ENCODE measurements around the gene MYT1. TPM values are rescaled to one million over a fixed set of nuclear protein-coding genes. Genes with fewer than 3 reads are reported as not detected.
A peak's percentile ranks its signal among the peaks of the same experiment; 100 is the strongest.

The MYT1 gene
- total and polyA plus RNA-seq, 2 of the 13 experiments (the other 11 are each of a cell fraction or from before 2014, with no cell fraction given): 0.58 to 2.5 TPM

DNA sequence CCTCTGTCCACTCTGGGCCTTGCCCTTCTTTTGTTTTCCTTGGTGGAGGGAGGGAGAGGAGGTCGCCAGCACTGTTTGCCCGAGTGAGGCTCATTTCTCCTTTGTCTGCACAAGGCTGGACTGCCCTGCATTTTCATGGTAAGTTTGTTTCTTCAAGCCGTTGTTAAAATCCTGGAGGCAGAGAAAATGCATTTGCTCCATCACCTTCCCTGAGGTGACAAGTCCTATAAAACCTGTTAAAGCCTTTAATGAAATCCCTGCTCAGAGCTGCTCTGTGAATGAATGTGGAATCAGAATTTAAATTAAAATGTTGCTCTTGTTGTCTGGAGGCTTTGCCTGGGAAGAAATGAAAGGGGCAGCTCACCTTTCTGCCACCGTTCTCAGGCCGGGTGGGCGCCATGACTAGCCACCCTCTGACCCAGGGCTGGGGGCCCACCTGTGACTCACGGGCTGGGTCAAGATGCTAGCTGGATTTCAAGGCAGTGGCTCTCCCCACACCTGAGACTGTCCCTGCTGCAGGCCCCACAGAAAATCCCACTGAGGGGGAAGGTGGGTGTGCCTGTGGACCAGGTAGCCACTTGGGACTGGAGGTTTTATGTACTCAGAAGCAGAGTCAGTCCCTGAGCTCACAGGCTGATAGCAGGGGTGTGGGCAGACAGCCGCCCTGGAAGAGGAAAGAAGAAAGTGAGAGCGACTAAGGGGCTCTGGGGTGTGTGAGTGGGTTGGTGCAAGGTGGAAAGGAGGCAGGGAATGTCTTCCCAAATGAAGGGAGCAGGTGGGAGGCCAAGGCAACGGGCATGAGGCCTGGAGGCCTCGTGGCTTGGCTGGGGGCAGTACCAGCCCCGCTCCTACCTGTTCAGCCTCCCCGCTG is 24.0 kb upstream of the MYT1 start:
- Histone ChIP-seq H3K4me1 (ENCODE audit: insufficient read depth, low read length) (no peaks in the 10 kb centered on the region), H3K27ac (ENCODE audit: extremely low read length, insufficient read depth, low read length) (no peak overlapping the region), H3K9me3 (ENCODE audit: low read length) (peaks cover 17% of the 10 kb centered on the region), H3K79me2 (ENCODE audit: insufficient read depth, low read length) (no peaks in the 10 kb centered on the region), H3K4me3 (replicated peaks in 1 of 3; ENCODE audit: insufficient read depth in 1 of 3, low read depth in 2 of 3, low read length in 3 of 3) (no peak overlapping the region), H3K9ac (ENCODE audit: insufficient read depth, low read depth, low read length) (no peak overlapping the region), H3K36me3 (replicated peaks in 1 of 2; ENCODE audit: control insufficient read depth in 1 of 2, insufficient read depth in 2 of 2, low read length in 2 of 2) (no peaks in the 10 kb centered on the region), H3K4me2 (ENCODE audit: low read depth, low read length) (no peak overlapping the region), H4K20me1 (ENCODE audit: insufficient read depth, low read length) (no peaks in the 10 kb centered on the region), H2AFZ (ENCODE audit: low read length) (no peak overlapping the region), H3K27me3 (ENCODE audit: control insufficient read depth in 1 of 2, insufficient read depth in 2 of 2, low read length in 2 of 2) (peaks cover 14 to 44% of the 10 kb centered on the region in 2 experiments; a peak in 4 of 5 replicates)
- no peak for DNase-seq (ENCODE audit: low spot score)
- no TSS peak for BruUV-seq (replicated peaks)
- intact Hi-C loops (cut with micrococcal nuclease; ENCODE audit: unreplicated experiment) (no loop called here), in situ Hi-C loops (cut with HindIII; ENCODE audit: extremely low pct_ligation_motif_present, low pct_unique_long_range_greater_than_20kb) (no loop called here)
- 26% methylated on average over 13 of the region's 13 CpGs for WGBS (ENCODE audit: low lambda C conversion rate)
- ATAC-seq: peak; percentile 16
- ChIA-PET POLR2A (no interaction called here), CTCF (ENCODE audit: low intra/inter-chr PET ratio, low total read pairs) (no interaction called here)
- no peak for FAIRE-seq
- TF ChIP-seq NRL (CRISPR knock-in tag; IDR thresholded peaks at IDR 0.05; ENCODE audit: borderline replicate concordance) (0 out of 2 replicates have a peak, but pooled peaks have one; percentile 25), ZNF674 (CRISPR knock-in tag; IDR thresholded peaks at IDR 0.05; ENCODE audit: low read depth) (no peak), NFIB (CRISPR knock-in tag; IDR thresholded peaks at IDR 0.05; ENCODE audit: borderline replicate concordance) (0 out of 2 replicates have a peak, but pooled peaks have one; percentile 23), POLR2AphosphoS5 (IDR thresholded peaks at IDR 0.05; ENCODE audit: low read depth, low read length) (no peak), ZSCAN25 (CRISPR knock-in tag; IDR thresholded peaks at IDR 0.05) (0 out of 2 replicates have a peak, but pooled peaks have one; percentile 42), ZNF121 (CRISPR knock-in tag; IDR thresholded peaks at IDR 0.05) (no peak), ZNF891 (CRISPR knock-in tag; IDR thresholded peaks at IDR 0.05) (peak; percentile 26; the same call in 1 of the 2 replicates), SRY (CRISPR knock-in tag; IDR thresholded peaks at IDR 0.05) (0 out of 2 replicates have a peak, but pooled peaks have one; percentile 34)
- TF ChIP-seq, protein P1, sequence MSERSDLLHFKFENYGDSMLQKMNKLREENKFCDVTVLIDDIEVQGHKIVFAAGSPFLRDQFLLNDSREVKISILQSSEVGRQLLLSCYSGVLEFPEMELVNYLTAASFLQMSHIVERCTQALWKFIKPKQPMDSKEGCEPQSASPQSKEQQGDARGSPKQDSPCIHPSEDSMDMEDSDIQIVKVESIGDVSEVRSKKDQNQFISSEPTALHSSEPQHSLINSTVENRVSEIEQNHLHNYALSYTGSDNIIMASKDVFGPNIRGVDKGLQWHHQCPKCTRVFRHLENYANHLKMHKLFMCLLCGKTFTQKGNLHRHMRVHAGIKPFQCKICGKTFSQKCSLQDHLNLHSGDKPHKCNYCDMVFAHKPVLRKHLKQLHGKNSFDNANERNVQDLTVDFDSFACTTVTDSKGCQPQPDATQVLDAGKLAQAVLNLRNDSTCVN (CRISPR knock-in tag; IDR thresholded peaks at IDR 0.05; ENCODE audit: borderline replicate concordance): no peak

Measured in HepG2 (cell line).